Activated naive CD8-positive, alpha-beta T cell treated with anti-CD3 and anti-CD28 coated beads, Interleukin-2, amount 10 ng/mL, durations not matched to agents 7 days and 5 days (primary cell): ENCODE measurements around the gene ARTN. TPM values are rescaled to one million over a fixed set of nuclear protein-coding genes. Genes with fewer than 3 reads are reported as not detected.
A peak's percentile ranks its signal among the peaks of the same experiment; 100 is the strongest.

ENCODE experiments used
- ATAC-seq: fragments of 150-1000 bp; cut with Tn5 transposase; one replicate; pipeline ENCODE4 v1.10.0; 2021; ENCODE audit warnings: low read depth, moderate library complexity
- POLR2A ChIA-PET: fragments of 350-600 bp; sonication (Branson Sonifier 250); formaldehyde crosslinking; loops from one replicate; lab custom pipeline; 2021; ENCODE audit warnings: antibody characterized with exemption; lab: Charles Lee
- DNase-seq: peaks from one replicate; pipeline ENCODE4 v3.0.0; 2021
- H3K27ac Mint-ChIP-seq: one replicate; pipeline ENCODE4 v1.8.0; 2022; ENCODE audit warnings: mild to moderate bottlenecking, mixed read lengths
- H3K27me3 Mint-ChIP-seq: one replicate; pipeline ENCODE4 v1.8.0; 2022; ENCODE audit warnings: mild to moderate bottlenecking, moderate library complexity, mixed read lengths
- H3K36me3 Mint-ChIP-seq: one replicate; pipeline ENCODE4 v1.8.0; 2021; ENCODE audit warnings: mild to moderate bottlenecking, mixed read lengths
- H3K4me1 Mint-ChIP-seq: one replicate; pipeline ENCODE4 v1.8.0; 2021; ENCODE audit warnings: mixed read lengths
- H3K4me3 Mint-ChIP-seq: one replicate; pipeline ENCODE4 v1.8.0; 2022; ENCODE audit warnings: mild to moderate bottlenecking, moderate library complexity, mixed read lengths
- H3K9me3 Mint-ChIP-seq: one replicate; pipeline ENCODE4 v1.8.0; 2021; ENCODE audit warnings: mixed read lengths
- total RNA-seq, 2 experiments: library from RNA; stranded (reverse); gene quantifications; one replicate each; pipeline ENCODE4 v1.2.3, GENCODE V29; 2021

The ARTN gene
- total RNA-seq, 2 experiments from 2014 or later: 0.39 to 0.71 TPM

GRCh38 chr1:43910343-43910742 is 23.3 kb upstream of the ARTN start:
- POLR2A ChIA-PET: interaction anchor here (0.7 kb wide), 1 partner anchor 144 kb away, joined by 3 read pairs; no protein-coding TSS in a partner anchor
- ATAC-seq: no peak
- no peak overlapping the region for H3K27ac Mint-ChIP-seq
- no peak overlapping the region for H3K4me3 Mint-ChIP-seq
- no peak for DNase-seq
- no peaks in the 10 kb centered on the region for H3K36me3 Mint-ChIP-seq
- H3K27me3 Mint-ChIP-seq: no peaks in the 10 kb centered on the region
- no peaks in the 10 kb centered on the region for H3K9me3 Mint-ChIP-seq
- peaks cover 2% of the 10 kb centered on the region for H3K4me1 Mint-ChIP-seq

- H3K9me3 Mint-ChIP-seq: no peaks in the 10 kb centered on the region
- no peaks in the 10 kb centered on the region for H3K27me3 Mint-ChIP-seq
- no peaks in the 10 kb centered on the region for H3K4me1 Mint-ChIP-seq
- no peaks in the 10 kb centered on the region for H3K36me3 Mint-ChIP-seq
- POLR2A ChIA-PET: no interaction called here
- no peak overlapping the region for H3K4me3 Mint-ChIP-seq
- DNase-seq: no peak
- no peak for ATAC-seq
- H3K27ac Mint-ChIP-seq: no peak overlapping the region
Observed at GRCh38 chr1:43912607-43913006, 21.0 kb upstream of the ARTN start.

GRCh38 chr1:43913051-43913501 is 20.5 kb upstream of the ARTN start:
- no peaks in the 10 kb centered on the region for H3K4me1 Mint-ChIP-seq
- H3K27me3 Mint-ChIP-seq: no peaks in the 10 kb centered on the region
- no peaks in the 10 kb centered on the region for H3K9me3 Mint-ChIP-seq
- H3K4me3 Mint-ChIP-seq: no peak overlapping the region
- H3K36me3 Mint-ChIP-seq: no peaks in the 10 kb centered on the region
- POLR2A ChIA-PET: no interaction called here
- H3K27ac Mint-ChIP-seq: no peak overlapping the region
- ATAC-seq: no peak
- no peak for DNase-seq

- H3K4me1 Mint-ChIP-seq: no peaks in the 10 kb centered on the region
- no peaks in the 10 kb centered on the region for H3K36me3 Mint-ChIP-seq
- no peak for DNase-seq
- no peaks in the 10 kb centered on the region for H3K27me3 Mint-ChIP-seq
- H3K9me3 Mint-ChIP-seq: no peaks in the 10 kb centered on the region
- POLR2A ChIA-PET: no interaction called here
- H3K4me3 Mint-ChIP-seq: no peak overlapping the region
- no peak for ATAC-seq
- no peak overlapping the region for H3K27ac Mint-ChIP-seq
Observed at GRCh38 chr1:43913666-43914360, 19.8 kb upstream of the ARTN start.

- Mint-ChIP-seq H3K4me3 (no peak overlapping the region), H3K27ac (no peak overlapping the region), H3K36me3 (no peaks in the 10 kb centered on the region), H3K9me3 (no peaks in the 10 kb centered on the region), H3K4me1 (peaks cover 7% of the 10 kb centered on the region), H3K27me3 (no peaks in the 10 kb centered on the region)
- no peak for ATAC-seq
- POLR2A ChIA-PET: no interaction called here
- DNase-seq: no peak
Observed at GRCh38 chr1:43914576-43915525, 18.8 kb upstream of the ARTN start.

- Mint-ChIP-seq H3K9me3 (no peaks in the 10 kb centered on the region), H3K27me3 (no peaks in the 10 kb centered on the region), H3K4me1 (peaks cover 12% of the 10 kb centered on the region), H3K27ac (peak overlapping the region; percentile 16), H3K36me3 (no peaks in the 10 kb centered on the region), H3K4me3 (peak overlapping the region; percentile 33)
- POLR2A ChIA-PET: no interaction called here
- ATAC-seq (peak; percentile 60), DNase-seq (no peak)
Observed at GRCh38 chr1:43919906-43920305, 13.7 kb upstream of the ARTN start.

GRCh38 chr1:43921022-43921421 is 12.6 kb upstream of the ARTN start:
- Mint-ChIP-seq H3K4me3 (no peak overlapping the region), H3K36me3 (no peaks in the 10 kb centered on the region), H3K4me1 (peaks cover 12% of the 10 kb centered on the region), H3K27ac (peak overlapping the region; percentile 28), H3K27me3 (no peaks in the 10 kb centered on the region), H3K9me3 (no peaks in the 10 kb centered on the region)
- POLR2A ChIA-PET: no interaction called here
- no peak for DNase-seq
- ATAC-seq: no peak

GRCh38 chr1:43924516-43924915 is 9.1 kb upstream of the ARTN start:
- H3K36me3 Mint-ChIP-seq: no peaks in the 10 kb centered on the region
- H3K27ac Mint-ChIP-seq: no peak overlapping the region
- POLR2A ChIA-PET: no interaction called here
- peaks cover 8% of the 10 kb centered on the region for H3K4me1 Mint-ChIP-seq
- ATAC-seq (no peak), DNase-seq (no peak)
- no peaks in the 10 kb centered on the region for H3K27me3 Mint-ChIP-seq
- H3K4me3 Mint-ChIP-seq: no peak overlapping the region
- H3K9me3 Mint-ChIP-seq: no peaks in the 10 kb centered on the region

GRCh38 chr1:43925846-43926245 is 7.8 kb upstream of the ARTN start:
- POLR2A ChIA-PET: no interaction called here

GRCh38 chr1:43930168-43930948 is 3.2 kb upstream of the ARTN start:
- Mint-ChIP-seq H3K4me3 (no peak overlapping the region), H3K4me1 (peaks cover 10% of the 10 kb centered on the region), H3K27me3 (peaks cover 16% of the 10 kb centered on the region), H3K9me3 (no peaks in the 10 kb centered on the region), H3K36me3 (no peaks in the 10 kb centered on the region), H3K27ac (no peak overlapping the region)
- POLR2A ChIA-PET: interaction anchor here (1.0 kb wide), 1 partner anchor 15 kb away, joined by 3 read pairs; no protein-coding TSS in a partner anchor
- DNase-seq (no peak), ATAC-seq (no peak)

More at GRCh38 chr1:43925846-43926245, 7.8 kb upstream of the ARTN start:
- Mint-ChIP-seq H3K36me3 (no peaks in the 10 kb centered on the region), H3K27me3 (no peaks in the 10 kb centered on the region), H3K4me1 (peaks cover 1% of the 10 kb centered on the region), H3K27ac (no peak overlapping the region), H3K4me3 (no peak overlapping the region), H3K9me3 (no peaks in the 10 kb centered on the region)
- ATAC-seq (no peak), DNase-seq (no peak)

GRCh38 chr1:43930949-43931275 is 2.7 kb upstream of the ARTN start:
- H3K27ac Mint-ChIP-seq: no peak overlapping the region

GRCh38 chr1:43931711-43932660 is 1.6 kb upstream of the ARTN start:
- peaks cover 10% of the 10 kb centered on the region for H3K4me1 Mint-ChIP-seq

More at GRCh38 chr1:43930949-43931275, 2.7 kb upstream of the ARTN start:
- H3K9me3 Mint-ChIP-seq: no peaks in the 10 kb centered on the region
- no peak for DNase-seq
- H3K27me3 Mint-ChIP-seq: peaks cover 20% of the 10 kb centered on the region
- no peak overlapping the region for H3K4me3 Mint-ChIP-seq
- H3K4me1 Mint-ChIP-seq: peaks cover 10% of the 10 kb centered on the region
- no peaks in the 10 kb centered on the region for H3K36me3 Mint-ChIP-seq
- POLR2A ChIA-PET: interaction anchor here (1.0 kb wide), 1 partner anchor 15 kb away, joined by 3 read pairs; no protein-coding TSS in a partner anchor
- ATAC-seq: no peak

More at GRCh38 chr1:43931711-43932660, 1.6 kb upstream of the ARTN start:
- Mint-ChIP-seq H3K4me3 (no peak overlapping the region), H3K36me3 (no peaks in the 10 kb centered on the region), H3K27me3 (peaks cover 20% of the 10 kb centered on the region), H3K27ac (no peak overlapping the region), H3K9me3 (no peaks in the 10 kb centered on the region)
- DNase-seq (no peak), ATAC-seq (no peak)
- POLR2A ChIA-PET: interaction anchor here (0.9 kb wide), 1 partner anchor 166 kb away, joined by 4 read pairs; no protein-coding TSS in a partner anchor
